GM21360 (cell line): ENCODE results near the gene MFRP.

Experiments used
- ATAC-seq: cut with Tn5 transposase; IDR thresholded peaks from one replicate; pipeline ENCODE4 v1.9.1; 2021; ENCODE audit warnings: mild to moderate bottlenecking, moderate library complexity; ENCODE audit not compliant: unreplicated experiment

MFRP gene

DNA sequence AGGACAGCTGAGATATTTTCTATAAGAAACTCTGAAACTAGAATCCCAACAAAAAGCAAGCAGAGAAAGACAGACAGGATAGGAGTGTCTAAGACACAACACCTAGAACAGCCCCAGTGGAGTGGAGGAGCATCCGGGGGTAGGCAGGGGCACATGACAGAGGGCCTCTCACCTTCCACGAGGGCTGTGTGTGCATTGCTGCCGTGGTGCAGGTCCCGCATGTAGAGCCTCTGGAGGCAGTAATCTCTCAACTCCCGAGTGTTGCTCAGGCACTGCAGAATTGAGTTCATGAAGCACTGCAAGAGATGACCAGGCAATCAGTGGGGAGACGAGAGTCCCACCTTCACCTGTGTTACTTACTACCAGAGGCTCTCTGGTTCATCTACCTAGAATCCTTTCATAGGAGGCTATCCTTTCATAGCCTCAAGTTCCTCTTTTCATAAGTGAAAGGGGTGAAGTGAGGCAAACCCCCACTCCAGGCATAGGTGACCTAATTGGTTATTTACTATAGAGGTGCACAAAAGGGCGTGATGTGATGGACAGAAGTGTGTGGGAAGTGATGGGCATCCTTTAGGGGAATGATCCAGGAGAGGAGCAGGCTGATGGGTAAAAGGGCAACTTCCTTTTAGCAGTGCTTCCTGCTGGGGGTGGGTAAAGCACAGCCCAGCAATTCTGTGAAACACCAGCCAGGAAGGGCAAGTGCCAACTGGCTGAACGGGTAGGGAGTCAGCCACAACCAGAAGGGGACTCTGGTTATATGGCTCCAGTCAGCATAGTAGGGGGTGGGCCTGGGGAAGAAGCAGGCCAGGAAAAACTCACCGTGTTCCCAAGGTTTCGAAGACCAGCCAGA, 13.1 kb upstream of the MFRP start:
- ATAC-seq, result no peak

DNA sequence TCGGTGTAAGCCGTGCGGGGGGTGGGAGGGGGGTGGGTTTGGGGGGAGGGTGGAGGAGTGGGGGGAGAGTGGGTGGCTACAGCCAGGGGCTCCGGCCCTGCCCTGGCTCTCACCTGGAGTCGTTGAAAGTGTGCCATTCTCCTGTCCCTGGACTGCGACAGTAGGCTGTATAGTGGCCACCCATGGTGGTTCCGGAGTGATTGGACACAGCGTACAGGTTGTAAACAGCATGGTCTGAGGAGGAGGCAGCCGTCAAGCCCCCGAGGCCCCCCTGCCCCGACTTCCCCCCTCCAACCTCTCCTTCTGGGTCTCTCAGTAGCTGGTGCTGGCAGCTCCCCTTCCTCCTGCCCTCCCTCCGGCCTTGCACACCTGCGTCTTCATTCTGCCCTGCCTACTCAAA, 10.6 kb upstream of the MFRP start:
- ATAC-seq, result no peak

DNA sequence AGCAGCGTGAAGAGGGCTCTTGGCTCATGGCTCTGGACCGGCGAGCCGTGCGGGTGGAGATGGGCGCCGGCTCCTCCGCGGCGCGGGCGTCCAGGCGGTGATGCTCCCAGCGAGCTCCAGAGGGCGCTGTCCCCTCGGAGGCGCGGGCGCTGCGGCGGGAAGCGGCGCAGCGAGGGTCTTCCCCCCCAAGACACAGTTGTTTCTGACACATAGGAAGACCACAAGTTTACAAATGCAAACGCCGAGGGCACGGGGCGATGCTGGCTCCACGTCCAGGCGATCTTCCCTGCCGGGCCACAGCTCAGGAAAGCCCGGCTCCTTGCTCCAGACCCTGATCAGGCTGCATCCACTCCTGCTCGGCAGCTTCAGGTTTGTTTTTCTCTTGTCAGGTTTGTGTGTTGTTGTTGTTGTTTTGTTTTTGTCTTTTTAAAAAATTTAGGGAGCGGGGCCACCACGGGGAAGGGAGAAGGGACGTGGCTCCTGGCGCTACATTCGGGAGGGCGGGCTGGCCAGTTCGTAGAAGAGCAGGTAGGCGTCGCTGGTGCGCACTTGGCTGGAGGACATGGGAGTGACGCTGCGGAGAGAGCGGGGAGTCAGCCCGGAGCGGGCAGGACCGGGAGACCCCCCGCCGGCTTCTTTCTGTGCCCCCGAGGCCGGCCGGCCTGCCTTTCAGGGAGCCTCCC, 10.0 kb upstream of the MFRP start:
- ATAC-seq, result peak; percentile 68

DNA sequence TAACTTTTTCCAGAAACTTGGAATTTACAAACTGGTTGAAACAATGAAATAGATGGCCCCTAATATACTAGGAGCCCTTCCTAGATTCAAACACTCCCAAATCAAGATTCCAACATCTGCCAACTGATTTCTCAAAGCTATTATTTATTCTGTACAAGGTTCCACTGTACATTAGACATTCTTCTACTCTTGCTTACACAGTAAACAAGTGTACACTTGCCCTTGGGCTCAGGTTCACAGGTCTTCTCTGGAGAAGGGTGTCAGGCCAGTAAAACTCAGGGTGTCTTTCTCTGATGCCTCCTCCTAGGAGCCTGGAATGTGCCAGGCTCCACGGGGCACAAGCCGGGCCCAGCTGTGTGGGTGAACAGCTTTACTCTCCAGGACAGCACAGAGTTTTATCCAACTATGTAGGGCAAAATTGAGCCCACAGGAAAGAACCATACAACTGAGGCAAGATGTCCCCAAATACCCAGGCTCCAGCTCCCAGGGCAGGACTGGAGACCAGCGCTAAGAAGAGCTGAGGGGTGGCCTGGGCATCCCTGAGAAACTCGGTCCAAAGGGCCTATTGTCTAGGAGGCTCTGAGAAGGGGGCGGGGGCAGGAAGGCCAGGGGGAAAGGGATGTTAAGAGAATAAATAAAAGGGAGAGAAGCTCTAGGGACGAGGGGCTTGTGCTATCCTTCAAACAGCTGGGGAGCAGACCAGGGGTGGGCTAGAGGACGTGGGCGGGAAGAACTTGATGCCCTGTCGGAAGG, 8.8 kb upstream of the MFRP start:
- no peak for ATAC-seq

DNA sequence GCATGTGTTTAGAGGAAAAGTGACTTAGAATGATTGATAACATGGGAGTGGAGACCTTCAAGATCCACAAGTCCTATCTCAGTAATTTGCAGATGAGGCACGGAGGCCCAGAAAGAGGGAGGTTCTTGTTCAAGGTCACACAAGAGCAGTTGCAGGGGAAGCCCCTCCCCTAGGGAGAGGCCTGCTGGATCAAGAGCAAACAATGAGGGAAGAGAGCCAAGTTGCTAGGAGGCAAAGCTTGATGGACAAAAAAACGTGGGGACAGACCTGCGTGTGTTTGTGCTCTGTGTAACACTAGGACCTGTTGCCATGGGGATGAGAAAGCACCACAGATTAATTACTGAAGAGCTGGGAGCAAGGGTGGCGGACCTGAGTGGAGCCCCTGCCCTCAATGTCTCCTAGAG, 6.4 kb upstream of the MFRP start:
- ATAC-seq, result no peak

DNA sequence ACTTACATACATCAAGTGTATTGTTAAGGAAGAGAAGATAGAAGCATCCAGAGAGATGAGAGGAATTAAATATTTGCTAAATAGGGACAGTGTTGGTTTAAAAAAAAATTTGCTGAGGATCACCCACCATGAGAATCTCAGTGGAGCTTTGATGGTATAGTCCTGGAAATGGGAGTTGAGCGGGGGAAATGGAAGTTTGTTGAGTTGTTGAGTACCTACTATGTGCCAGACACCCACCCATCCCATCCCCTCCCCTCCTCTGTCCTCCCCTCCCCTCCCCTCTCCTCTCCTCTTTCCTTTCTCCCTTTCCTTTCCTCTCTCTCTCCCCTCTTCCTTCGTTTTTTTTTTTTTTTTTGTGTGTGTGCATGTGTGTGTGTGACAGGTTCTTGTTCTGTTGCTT, 4.7 kb upstream of the MFRP start:
- ATAC-seq, result no peak

DNA sequence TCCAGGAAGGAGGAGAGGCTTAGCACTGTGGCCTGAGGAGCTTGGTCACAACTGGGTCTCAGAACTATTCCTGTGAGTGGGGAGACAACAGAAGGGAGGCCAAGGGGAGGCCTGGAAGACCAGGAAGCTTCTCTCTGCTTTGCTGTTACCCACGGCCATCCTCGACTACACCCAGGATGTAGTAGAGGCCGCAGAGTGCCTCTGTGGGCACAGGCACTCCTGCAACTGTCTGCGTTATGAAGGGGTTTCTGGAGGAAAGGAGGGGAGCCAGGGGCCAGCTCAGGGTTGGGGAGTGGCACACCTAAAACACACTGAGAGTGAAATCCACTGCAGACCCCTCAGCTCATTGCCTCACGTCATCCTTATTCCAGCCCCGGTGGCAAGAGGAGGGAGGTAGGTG, 3.8 kb upstream of the MFRP start:
- ATAC-seq, result no peak

DNA sequence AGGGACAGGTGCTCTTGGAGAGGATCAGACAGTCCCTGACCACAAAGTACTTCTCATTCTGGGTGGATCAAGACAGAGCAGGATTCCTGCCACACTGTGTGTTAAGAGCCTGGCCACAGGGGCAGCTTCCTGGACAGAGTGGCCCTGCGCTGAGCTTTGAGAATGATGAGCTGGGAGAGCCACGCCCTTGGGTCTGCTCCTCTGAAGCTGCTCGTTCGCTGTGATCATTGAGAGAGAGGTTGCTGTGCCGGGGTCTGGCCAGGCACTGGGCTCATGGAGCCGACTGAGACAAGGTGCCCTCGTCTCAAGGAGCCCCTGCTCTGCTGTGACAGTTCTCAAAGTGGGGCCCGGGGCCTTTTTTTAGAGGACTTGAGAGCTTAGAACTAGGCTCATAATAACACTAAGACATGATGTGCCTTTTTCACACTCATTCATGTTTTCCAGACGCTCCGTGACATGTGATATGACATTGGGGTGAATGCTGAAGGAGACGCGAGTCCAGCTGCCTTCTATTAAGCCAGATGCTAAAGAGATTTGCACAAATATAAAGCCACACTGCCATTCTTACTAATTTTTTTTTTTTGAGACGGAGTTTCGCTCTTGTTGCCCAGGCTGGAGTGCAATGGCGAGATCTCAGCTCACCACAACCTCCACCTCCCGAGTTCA, 1.6 kb upstream of the MFRP start:
- no peak for ATAC-seq

DNA sequence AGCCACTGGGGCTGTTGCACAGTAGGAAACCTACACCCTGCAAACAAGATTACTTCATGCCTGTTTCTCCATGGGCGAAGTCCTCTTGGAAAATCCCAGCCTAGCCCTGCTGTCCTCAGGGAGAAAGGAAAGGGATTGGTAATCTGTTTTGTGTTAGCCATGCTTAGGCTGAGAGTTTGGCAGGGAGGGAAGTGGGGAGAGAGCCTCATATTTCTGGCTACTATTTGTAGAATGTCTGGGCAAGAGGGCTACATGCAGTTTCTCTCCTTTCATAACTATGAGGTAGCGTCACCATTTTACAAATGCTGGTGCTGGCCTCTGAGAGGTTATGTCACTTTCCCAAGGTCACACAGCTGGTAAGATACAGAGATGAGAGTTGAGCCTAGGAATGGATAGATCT, 737 bp upstream of the MFRP start:
- no peak for ATAC-seq

DNA sequence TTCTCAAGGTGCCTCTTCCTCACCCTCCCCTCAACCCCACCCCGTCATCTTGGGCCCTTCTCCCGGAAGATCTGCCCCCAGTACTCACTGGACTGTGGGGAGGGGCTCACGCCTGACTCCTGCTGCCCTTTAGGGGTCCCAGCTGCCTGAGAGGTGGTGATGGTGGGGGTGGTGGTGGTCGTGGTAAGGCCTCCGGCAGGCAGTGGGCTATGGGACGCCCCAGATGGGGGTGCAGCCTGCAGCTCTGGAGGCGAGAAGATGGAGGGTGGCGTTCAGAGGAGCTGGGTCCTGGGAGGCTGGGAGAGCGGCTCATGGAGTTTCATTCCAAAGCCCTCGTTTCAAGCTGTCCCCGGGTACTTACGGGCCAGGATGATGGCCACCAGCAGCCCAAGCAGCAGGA, 820 bp downstream of the MFRP start:
- ATAC-seq, result no peak

DNA sequence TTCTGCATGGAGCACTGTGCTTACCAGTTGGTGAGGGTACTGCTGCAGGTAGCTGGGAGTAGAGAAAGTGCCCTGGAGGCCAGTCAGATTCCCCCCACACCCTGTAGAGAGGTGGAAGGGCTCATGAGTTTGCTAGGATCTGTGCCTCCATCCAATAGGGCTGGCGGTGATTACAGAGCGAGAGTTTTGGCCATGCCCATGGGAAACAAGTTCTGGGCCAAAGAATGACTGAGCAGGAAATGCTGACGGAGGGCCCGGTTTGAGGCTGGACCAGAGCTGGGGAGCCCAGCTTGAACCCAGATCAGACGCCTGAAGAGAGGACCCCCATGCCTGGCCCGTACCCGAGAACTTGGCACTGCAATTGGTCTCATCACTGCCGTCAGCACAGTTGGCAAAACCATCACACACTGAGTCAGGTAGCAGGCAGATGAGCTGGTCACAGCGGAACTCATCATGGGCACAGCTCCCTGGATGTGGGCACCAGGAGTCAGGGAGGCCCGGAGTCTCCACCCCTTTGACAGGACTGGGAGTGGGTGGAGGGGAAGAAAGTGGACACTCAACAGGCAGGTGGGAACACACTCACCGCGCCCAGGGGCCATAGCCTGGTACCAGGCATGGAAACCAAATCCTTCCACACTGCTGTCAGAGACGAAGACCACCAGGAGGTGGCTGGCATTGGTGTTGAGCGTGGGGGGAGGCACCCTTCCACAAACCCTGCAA, 2.1 kb downstream of the MFRP start:
- ATAC-seq, result no peak

DNA sequence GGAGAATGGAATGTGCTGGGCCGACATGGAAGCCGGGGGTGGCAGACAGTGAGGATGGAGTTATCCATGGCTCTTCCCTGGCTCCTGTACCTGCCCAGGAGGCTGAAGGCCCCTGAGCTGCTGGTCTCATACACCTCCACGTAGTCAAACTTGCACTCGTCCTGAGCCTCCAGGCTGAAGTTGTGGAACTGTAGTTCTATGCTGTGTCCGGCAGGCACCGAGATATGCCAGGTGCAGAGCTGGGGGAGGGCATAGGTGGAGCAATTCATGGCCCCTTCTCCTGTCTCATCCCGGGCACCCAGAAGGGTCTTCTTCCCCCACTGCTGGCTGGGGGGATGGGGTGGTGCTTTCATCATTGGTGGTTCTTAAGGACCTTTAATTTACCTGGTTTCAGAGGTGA, 2.8 kb downstream of the MFRP start:
- ATAC-seq, result no peak

DNA sequence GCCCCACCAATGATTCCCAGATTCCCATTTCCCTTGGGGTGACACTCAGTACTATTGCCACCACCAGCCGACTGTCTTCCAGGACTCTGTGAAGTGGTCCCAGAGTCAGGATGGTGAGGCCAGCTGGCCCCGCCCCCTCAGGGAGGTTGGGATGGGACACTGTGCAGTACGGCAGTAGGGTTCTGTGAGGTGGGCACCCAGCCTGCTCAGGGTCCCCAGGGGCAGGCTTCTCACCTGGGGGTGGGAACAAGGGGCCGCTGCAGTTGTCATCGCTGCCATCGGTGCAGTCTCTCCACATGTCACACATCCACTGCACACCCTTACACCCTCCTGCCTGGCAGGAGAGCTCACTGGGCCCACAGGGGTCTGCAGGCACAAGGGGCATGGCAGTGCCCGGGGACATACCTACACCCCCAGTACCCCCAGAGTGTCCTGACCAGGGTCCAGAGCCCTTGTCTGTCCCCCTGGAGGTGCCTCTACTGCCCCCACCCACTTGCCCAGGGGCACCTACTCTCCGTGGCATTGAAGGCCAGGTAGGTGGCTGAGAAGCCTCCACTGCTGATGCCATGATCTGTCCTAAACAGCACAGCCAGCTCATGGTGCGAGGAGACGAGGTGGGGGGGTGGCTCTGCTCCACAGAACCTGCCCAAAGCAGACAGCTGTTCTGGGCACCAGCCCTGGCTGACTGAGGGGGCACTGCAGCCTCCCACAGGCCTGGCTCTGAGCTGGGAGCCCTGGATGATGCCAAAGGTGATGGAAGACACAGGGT, 4.0 kb downstream of the MFRP start:
- no peak for ATAC-seq

DNA sequence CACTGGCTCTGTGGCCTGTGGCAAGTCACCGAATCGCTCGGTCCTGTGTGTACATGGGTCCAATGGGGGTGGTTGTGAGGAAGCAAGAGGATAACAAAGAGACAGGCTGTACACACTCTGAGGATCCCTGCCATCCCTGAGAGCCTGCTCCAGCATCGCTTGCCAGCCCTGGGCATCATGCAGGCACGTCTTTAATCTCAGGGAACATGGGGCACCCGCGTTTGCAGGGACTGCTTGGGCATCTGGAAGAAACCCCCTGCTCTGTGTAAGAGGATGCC, 4.5 kb downstream of the MFRP start:
- no peak for ATAC-seq

DNA sequence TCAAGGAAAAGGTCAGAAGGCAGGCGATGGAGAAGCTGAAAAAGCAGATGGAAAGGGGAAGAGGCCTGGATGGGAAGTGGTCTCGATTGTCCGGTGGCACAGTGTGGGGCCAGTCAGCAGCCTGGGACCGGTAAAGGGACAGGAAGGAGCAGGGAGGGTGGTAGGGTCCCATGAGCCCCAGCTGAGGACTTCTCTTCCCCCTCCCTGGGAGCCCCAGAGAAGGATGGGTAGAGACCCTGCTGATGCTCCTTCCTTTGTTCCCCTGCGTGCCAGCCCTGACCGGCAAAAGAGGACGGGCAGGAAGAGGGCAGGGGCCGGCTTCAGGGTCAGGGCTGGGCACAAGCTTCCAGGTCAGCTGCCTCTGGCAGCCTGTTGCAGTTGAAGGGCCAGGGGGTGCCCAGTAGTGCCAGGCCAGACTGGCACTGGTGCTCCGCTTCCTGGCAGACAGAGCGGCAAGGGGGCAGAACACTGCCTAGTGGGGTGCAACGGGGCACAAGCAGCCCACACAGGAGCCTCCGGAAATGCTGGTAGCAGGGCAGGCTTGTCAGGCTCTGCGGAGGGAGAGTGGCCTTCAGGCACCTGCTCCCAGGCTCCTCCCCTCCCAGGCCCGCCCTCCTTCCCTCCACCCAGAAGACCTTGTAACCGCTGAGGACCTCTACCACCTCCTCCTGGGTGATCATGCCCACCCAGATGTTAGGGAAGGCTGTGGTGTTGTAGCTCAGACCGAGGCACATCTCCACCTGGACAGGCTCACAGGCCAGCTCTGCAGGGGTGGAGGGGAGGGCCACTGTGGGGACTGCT, 5.1 kb downstream of the MFRP start:
- no peak for ATAC-seq

DNA sequence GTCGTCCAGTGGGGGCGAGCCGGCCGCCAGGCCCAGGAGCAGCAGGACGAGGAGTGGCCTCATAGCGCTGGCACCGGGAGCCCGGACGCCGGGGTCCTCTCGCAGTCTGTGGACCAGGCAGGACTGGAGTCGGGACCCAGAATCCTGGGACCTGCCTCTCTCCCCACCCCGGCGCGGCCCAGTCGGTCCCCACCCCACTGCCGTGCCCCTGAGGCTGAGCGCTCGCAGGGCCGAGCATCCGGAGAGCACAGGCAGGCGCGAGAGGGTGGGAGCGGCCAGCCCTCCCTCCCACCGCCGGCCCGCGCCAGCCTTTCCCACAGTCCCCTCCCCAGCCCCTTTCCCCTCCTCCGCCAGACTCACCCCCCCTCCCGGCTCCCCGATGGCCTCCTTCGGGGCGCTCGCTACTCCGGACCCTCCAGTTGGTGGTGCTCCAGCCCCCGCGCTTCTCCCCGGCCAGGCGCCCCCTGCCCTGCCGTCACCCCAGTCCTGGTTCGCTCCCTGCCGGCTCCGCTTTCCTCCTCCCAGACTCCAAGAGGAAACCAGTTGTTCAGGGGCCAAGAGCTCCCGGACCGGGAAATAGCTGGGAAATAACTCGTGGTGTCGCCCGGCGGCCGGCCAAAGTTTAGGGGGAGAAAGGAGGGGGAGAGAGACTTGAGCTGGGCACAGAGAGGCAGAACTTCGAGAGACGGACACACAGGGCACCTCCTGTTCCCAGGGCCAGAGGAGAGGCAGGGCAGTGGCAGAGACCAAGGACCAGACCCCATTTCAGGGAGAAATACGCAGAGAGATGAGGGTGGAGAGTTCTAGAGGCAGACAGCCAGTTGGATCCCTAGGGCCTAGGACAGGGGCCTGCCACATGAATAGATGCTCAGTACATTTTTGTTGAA, 5.9 kb downstream of the MFRP start, which contains the start of gene C1QTNF5:
TSS of gene C1QTNF5 (minus strand) at position 549 of the 887 bp plus-strand sequence. CDS start at position 63, 486 bp downstream.
- no peak for ATAC-seq

DNA sequence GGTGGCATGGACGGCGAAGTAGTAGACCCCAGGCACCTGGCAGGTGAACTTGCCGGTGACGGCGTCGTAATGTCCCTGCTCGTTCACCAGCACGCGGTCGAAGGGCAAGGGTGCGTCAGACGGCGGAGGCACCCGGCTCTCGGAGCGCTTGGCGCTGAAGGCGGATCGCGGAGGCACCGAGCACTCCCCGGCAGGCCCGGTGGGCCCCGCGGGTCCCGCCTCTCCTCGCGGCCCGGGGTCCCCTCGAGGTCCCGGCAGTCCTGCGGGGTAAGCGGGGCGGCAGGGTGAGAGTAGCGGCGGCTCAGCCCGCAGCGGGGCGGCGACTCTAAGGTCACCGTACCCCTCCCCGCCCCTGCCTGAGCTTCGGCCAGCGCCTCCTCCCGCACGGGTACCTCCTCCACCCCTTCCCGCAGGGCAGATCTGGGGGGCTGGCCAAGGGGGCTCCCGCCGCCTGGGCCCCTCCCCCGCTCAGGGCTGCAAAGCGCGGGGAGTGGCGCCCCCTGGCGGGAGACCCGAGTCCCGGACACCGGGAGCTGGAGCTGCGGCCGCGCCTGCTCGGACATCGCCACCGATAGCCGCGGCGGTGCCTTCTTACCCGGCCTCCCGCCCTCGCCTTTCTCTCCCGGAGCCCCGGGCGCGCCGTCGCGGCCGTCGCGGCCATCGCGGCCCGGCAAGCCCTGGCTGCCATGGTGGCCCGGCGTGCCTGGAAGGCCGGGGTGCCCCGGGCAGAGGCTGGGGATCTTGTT, 6.7 kb downstream of the MFRP start:
- ATAC-seq, result no peak
